Measurements from ENCODE around the gene GSTM4.

GSTM4 gene

DNA sequence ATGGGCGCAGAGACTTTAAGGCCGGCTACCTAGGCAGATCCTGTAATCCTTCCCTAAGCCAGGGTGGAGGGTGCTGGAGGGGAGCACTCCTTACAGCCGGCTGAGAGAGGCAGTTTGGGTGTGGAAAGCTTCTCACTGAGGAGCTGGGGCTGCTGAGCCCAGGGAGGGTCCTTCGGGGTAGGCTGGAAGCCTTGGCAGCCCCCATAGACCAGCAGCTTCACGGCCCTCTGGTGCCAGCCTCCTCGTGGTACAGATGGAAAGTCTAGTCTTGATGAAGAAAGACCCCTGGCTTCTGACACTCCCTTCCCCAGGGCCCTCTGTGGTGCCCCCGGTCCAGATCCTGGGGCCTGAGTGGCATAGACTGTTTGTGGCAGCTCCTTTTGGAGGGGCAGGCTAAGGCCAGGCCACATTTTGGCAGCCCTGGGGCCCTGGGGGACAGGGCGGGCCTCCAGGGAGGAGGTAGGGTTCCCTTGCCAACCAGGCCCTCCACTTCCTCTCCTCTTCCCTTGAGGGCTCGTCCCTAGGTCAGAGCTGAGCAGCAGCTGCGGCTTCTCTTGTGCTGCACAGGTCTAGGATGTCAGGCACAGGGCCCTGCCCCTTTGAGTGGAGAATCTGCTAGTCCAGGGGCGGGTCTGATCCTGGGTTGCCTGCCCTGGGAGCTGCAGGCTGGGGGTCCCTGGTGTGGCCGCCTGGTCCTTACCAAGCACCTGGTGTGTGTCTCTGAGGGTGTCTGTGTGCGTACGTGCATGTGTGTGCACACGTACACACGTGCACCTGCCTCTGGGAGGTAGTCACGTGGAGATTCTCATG lies 31.5 kb upstream of the GSTM4 start:
- FAIRE-seq (no peak), DNase-seq (ENCODE audit: insufficient read length, low spot score) (peak; percentile 57)

DNA sequence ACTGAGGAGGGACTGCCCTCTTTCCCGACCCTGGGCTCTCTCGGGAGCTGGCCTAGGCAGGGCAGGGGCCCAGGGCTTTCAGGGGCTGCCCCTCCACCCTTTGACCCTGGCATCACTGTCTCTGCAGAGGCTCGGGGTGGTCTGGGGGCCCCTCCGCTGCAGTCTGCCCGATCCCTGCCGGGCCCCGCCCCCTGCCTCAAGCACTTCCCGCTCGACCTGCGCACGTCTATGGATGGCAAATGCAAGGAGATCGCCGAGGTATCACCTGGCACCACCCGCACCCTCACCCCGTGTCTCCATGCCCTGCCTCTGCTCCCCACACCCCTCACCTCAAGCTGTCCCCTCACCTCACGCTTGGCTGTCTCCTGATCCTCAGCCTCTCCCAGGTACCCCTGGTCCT lies 30.7 kb upstream of the GSTM4 start:
- DNase-seq (ENCODE audit: insufficient read length, low spot score) (no peak), FAIRE-seq (no peak)

DNA sequence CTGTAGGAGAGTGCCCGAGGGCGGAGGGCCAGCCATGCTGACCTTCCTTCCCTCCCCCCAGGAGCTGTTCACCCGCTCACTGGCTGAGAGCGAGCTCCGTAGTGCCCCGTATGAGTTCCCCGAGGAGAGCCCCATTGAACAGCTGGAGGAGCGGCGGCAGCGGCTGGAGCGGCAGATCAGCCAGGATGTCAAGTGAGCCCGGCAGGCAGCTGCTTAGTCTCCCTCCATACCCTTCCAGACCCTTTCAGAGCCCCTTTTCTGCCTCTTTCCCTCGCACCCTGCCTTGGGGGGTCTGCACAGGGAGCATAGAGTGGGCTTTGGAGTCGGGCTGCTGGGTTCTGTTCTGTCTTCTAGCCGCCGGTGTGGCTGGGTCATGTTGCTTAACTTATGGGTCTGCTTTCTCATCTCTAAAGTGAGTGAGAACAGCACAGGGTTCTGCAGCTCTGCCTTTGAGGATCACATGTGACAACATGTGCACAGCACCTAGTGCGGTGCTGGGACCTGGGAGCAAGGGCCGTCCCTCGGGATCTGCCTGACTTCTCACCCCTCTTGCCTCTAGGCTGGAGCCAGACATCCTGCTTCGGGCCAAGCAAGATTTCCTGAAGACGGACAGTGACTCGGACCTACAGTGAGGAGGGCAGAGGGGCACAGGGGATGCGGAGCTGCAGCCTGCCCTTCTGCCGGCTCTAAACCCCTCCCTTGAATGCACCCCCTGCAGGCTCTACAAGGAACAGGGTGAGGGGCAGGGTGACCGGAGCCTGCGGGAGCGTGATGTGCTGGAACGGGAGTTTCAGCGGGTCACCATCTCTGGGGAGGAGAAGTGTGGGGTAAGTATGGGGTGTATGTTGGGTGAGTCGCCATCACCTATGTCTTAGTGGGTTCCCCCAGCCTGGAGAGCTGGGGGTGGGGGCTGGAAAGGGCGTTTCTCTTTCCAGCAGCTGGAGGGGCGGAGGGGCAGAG lies 30.0 kb upstream of the GSTM4 start:
- no peak for DNase-seq (ENCODE audit: insufficient read length, low spot score)
- no peak for FAIRE-seq

DNA sequence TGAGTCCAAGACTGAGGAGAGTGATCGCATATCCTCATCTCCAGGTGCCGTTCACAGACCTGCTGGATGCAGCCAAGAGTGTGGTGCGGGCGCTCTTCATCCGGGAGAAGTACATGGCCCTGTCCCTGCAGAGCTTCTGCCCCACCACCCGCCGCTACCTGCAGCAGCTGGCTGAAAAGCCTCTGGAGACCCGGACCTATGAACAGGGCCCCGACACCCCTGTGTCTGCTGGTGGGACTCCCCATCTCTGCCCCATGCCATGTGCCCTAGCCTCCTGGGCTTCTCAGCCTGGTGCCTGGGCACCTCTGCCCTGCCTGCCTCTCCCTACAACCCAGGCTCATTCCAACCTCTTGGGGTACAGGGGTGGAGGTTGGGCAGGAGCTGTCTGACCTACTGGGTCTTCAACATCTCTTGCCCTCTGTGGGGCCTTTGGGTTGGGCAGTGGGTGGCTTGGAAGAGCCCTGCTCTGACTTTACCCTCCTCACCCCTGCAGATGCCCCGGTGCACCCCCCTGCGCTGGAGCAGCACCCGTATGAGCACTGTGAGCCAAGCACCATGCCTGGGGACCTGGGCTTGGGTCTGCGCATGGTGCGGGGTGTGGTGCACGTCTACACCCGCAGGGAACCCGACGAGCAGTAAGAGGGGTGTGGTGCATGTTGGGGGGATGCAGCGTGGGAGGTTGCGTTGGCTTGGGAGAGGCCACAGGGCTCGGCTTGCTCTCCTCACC lies 29.1 kb upstream of the GSTM4 start:
- DNase-seq (ENCODE audit: insufficient read length, low spot score) (no peak), FAIRE-seq (no peak)

DNA sequence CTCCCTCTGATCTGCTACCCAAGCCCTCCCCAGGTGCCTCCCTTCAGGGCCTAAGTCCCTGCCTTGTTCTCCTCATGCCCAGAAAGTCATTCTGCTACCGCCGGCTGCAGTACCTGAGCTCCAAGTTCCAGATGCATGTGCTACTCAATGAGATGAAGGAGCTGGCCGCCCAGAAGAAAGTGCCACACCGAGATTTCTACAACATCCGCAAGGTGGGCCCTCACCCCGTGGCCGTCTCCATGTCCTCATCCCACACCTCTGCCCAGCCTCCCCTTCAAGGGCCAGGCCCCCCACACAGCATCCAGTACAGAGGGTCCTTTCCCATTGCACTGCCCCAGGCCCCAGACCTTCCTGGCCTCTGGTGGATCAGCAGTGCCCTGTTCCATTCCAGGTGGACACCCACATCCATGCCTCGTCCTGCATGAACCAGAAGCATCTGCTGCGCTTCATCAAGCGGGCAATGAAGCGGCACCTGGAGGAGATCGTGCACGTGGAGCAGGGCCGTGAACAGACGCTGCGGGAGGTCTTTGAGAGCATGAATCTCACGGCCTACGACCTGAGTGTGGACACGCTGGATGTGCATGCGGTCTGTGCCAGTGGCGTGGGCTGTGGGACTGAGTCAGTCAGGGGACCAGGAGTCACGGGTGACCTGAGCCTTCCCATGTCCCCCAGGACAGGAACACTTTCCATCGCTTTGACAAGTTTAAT lies 28.1 kb upstream of the GSTM4 start:
- DNase-seq (ENCODE audit: insufficient read length, low spot score) (no peak), FAIRE-seq (no peak)

DNA sequence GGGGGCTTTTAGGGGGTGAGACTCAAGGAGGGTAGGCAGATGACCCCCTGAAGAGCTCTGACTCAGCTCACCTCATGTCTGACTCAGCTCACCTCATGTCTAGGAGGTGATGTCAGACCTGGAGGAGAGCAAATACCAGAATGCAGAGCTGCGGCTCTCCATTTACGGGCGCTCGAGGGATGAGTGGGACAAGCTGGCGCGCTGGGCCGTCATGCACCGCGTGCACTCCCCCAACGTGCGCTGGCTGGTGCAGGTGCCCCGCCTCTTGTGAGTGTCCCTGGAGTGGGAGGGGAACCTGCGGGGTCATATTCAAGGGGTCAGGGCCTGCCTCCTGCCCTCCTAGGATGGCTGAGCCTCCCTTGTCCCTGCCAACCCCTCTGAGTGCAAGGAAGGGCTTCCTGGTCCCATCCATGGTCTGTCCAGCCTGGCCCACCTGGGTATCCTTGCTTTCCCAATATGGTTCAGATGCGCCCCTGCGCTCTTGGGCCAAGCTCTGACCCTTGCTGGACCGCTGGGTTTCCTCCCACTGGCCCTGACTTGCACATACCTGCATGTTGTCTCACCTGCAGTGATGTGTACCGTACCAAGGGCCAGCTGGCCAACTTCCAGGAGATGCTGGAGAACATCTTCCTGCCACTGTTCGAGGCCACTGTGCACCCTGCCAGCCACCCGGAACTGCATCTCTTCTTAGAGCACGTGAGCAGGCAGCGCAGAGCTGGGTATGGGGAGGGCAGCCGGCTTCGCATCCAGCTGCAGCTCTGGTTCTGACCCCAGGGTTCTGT lies 27.2 kb upstream of the GSTM4 start:
- DNase-seq (ENCODE audit: insufficient read length, low spot score), result no peak
- no peak for FAIRE-seq

DNA sequence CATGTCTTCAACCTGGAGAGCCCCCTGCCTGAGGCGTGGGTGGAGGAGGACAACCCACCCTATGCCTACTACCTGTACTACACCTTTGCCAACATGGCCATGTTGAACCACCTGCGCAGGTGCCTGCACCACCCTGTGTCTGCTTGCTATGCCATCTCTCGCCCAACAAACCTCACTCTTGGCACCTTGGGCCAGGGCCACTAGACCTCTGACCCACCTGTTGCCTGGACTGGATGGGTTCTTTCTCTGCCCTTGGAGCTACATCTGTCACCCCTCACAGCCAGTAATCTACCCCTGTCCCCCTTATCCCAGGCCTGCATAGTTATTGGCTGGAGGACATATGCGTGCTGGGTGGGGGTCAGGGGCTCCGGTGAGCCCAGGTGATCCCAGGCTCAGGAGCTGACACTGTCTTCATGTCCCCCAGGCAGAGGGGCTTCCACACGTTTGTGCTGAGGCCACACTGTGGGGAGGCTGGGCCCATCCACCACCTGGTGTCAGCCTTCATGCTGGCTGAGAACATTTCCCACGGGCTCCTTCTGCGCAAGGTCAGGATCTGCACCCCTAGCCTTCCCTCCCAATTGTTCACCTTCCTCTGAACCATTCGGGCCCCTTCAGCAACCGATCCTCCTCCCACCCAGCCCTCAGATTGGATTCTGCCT lies 26.4 kb upstream of the GSTM4 start:
- no peak for FAIRE-seq
- no peak for DNase-seq (ENCODE audit: insufficient read length, low spot score)

DNA sequence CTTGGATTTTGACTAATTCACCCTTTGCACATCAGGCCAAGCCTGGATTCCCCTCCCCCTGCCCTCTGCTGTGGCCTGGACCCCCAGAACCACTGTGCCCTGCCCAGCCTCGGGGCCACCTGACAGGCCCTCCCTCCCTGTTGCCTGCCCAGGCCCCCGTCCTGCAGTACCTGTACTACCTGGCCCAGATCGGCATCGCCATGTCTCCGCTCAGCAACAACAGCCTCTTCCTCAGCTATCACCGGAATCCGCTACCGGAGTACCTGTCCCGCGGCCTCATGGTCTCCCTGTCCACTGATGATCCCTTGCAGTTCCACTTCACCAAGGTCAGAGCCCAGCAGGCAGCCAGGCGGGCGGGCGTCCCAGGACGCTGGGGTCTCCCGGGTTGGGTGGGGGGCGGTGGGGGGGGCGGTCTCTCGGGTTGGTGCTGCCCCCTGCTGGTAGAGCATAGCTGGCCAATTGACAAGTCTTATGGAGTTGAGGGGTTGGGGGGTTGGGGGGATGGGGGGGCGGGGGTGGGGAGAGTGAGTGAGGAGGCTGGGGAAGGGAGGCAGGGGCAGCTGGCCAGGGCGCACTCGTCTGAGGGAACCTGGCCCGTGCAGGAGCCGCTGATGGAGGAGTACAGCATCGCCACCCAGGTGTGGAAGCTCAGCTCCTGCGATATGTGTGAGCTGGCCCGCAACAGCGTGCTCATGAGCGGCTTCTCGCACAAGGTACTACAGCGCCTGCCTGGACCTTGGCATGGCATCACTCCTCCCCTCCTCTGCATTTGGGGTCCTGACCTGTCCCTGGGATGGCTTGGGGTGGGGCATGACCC lies 25.6 kb upstream of the GSTM4 start:
- FAIRE-seq, result no peak
- DNase-seq (ENCODE audit: insufficient read length, low spot score), result no peak

DNA sequence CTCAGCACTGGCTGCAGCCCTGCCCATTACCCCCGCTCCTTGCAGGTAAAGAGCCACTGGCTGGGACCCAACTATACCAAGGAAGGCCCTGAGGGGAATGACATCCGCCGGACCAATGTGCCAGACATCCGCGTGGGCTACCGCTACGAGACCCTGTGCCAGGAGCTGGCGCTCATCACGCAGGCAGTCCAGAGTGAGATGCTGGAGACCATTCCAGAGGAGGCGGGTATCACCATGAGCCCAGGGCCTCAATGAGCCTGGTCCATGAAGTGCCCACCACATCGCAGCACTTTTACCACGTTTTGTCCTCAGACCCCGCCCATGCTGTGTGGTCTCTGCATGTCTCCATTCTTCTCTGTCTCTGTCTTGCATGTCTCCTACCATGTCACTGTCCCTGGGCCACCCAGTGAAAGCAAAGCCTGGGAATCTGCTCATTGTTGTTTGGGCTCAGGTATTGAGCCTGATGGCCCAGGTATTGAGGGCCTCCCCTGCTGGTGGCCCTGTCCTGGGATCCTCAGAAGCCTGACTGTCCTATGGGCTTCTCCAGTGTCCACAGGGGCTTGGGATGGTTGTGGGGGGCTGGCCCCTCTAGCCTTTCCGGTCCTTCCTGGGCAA lies 24.9 kb upstream of the GSTM4 start:
- DNase-seq (ENCODE audit: insufficient read length, low spot score) (no peak), FAIRE-seq (no peak)

DNA sequence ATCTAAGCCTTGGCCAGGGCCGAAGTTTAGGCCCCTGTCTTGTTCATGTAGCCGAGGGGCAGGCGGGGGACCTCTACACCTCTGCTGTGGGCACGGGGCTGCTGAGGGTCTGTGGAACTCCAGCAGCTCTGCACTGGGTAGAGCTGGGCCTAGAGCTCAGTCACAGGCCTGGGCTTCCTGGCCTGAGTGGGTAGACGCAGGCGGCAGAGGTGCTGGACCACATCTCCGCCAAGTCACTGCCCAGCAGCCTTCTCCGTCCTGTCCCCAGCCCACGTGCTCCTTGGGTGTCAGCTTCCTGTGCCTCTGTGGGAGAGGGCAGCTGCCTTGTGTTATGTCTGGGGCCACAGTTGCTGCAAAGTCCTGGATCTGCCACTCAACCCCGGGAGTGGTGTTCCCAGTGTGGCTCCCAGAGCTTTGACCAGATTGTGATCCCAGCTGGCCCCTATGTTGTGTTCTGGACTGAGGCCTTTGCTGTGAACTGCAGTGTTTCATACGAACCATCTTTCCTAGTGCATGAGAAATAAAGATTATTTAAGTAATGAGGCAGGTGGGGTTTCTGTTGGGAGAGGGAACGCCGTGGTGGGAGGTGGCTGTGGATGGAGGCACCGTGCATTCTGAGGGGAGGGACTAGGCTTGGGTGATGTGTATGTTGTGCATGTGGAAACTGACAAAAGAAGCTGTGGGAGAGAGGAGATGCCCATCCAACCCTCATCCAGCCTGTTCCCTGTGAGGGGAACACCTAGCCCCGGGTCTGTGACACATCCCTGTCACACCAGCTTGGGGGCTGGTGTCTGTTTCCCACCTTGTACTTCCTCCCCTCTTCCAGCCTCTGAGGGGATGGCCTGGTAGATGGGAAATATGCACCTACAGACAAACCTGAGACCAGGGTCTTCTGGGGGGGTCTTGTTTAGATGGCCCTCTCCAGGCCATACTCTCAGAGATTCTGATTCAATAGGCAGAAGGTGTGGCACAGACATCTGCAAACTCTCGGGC lies 24.1 kb upstream of the GSTM4 start:
- FAIRE-seq (no peak), DNase-seq (ENCODE audit: insufficient read length, low spot score) (no peak)

DNA sequence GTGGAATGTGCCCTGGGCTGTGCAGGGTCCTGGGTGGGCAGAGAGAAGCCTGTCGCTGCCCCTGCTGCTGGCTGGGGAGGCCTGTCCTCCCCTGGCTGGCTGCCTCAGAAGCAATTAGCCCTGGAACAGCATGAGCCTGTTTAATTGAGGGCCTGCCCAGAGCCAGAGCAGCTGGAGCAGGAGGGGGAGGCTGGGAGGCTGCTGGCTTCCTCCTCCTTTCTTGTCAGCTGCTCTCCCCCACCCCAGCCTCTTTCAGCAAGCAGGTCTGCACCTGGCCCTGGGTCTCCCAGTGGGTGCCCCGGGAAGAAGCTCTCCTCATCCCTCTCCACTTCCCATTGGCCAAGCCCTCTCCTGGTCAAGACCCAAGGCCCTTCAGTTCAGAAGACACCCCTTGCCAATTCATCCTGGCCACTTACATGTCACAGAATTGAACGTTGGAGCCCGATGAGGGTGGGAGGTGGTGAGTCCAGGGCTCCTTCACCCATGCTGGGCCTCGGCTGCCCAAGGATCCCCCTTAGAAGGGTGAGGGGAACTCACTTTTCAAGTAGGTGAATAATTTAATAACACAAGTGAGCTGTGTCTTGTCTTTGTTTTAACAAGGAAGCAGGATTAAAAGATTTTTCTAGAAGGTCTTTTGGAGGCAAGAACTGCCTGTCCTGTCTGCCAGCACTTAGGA lies 23.1 kb upstream of the GSTM4 start:
- FAIRE-seq, result no peak
- no peak for DNase-seq (ENCODE audit: insufficient read length, low spot score)

DNA sequence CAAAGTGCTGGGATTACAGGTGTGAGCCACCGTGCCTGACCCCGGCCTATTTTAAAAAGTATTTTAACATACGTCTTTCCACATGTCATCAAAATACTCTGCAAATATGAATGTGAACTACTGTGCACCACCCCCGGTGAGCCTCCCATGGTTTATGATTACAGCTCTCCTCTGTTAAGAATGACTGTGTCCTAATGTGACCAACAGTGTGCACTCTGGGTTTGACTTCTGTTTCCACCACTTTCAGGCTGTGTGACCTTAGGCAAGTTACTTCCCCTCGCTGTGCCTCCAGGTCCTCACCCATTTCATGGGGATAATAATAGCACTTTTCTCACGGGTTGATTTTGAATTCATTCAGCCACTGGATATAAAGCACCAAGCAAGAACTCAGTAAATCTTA lies 21.6 kb upstream of the GSTM4 start:
- DNase-seq (ENCODE audit: insufficient read length, low spot score), result no peak
- peak; percentile 49 for FAIRE-seq

DNA sequence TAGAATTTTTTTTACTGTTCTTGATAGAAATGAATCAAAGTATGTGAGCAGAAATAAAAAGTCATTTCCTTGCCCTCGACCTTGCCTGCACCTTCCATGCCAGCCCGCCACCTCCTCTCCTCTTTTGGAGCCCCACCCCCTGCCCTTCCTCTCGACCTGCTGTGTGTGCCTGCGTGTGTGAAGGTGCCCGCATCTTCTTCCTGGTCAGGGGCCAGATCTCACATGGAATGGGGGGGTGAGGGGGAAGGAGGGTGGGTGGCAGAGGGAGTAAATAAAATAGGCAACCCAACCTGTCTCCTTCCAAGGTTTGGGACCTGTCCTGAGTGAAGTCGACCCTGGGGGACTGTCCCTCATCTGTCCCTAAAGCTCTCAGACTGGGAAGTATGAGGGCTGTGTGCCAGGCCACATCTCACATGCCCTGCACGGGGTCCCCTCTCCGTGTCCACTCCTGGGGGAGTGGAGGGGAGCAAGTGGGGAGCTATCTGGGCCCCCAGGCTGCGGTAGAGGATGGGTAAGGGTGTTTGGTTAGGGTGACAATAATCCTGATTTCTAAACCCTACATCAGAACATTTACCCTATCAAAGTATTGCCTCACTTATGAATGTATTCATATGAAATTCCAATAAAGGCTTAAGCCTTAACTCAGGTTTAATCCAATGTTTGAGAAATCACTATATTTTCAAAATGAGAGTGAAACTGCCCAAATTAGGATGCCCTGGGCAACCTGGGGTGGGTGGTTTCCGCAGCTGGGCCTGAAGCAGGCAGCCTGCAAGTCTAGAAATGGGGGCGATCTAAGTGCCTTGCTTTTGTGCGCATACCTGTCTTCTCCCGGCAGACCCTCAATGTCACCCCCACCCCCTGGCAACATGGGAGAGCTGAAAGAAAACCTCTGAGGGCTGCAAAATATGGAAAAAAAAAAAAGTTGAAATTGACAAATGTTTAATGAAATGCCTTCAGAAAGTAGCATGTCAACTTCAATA lies 20.8 kb upstream of the GSTM4 start:
- DNase-seq (ENCODE audit: insufficient read length, low spot score) (no peak), FAIRE-seq (no peak)

DNA sequence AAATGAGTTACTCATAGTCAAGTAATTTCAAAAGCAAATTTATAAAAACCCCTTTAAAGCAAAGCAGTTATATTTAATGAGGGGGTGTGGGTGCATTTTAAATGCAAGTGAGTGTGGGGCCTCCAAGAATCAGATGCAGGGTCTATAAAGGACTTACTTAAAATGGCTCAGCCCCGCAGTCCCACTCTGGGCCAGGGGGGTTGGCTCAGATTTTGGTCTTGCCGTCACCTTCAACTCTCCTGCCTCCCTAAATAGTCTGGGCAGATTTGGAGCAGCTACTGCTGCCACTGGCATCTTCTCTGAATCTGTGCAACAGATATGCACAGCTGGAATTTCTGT lies 20.1 kb upstream of the GSTM4 start:
- DNase-seq (ENCODE audit: insufficient read length, low spot score) (no peak), FAIRE-seq (no peak)

Measured in GM19239 (cell line).